DMS53 treated with DMSO at 0.1 percent for 48 hours (cell line): ENCODE measurements around the gene GPR162.
A peak's percentile ranks its signal among the peaks of the same experiment; 100 is the strongest.

Experiments used
- DNase-seq: peaks from one replicate; lab custom pipeline; 2025; ENCODE audit not compliant: unreplicated experiment; lab: John Stamatoyannopoulos, UW

Gene GPR162

GRCh38 chr12:6820166-6820565 is 1.5 kb upstream of the GPR162 start:
- no peak for DNase-seq

DNA sequence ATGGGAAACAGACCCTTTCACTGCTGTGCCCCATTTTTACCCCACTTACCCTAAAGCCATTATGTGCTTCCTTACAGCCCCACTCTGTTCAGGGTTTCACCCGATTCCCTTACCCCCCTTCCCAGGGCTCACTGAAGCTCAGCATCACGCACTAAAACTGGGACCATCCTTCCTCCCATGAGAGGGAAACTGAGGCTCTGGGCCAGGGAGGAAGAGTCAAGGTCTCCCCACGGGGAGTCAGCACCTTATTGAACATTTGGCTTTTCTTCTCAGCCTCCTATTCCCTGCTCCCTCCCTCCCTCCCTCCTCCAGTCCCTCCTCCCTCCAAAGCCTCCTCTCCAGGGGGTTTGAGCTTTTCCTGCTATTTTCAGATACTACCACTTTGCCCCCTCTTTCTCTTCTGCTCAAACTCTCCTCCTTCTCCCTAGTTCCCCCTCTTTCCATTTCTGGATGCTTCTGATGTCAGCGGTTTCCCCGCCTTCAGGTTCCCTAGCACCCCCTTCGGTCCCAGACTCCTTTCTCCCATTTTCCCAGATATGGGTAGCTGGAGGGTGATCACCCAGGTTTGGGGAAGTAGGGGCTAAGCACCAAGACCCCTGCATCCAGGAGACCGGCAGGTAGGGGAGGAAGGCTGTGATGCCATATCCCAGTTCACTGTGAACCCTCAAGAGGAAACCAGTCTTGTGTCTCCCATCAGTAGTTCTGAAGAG is 960 bp downstream of the GPR162 start:
- no peak for DNase-seq

DNA sequence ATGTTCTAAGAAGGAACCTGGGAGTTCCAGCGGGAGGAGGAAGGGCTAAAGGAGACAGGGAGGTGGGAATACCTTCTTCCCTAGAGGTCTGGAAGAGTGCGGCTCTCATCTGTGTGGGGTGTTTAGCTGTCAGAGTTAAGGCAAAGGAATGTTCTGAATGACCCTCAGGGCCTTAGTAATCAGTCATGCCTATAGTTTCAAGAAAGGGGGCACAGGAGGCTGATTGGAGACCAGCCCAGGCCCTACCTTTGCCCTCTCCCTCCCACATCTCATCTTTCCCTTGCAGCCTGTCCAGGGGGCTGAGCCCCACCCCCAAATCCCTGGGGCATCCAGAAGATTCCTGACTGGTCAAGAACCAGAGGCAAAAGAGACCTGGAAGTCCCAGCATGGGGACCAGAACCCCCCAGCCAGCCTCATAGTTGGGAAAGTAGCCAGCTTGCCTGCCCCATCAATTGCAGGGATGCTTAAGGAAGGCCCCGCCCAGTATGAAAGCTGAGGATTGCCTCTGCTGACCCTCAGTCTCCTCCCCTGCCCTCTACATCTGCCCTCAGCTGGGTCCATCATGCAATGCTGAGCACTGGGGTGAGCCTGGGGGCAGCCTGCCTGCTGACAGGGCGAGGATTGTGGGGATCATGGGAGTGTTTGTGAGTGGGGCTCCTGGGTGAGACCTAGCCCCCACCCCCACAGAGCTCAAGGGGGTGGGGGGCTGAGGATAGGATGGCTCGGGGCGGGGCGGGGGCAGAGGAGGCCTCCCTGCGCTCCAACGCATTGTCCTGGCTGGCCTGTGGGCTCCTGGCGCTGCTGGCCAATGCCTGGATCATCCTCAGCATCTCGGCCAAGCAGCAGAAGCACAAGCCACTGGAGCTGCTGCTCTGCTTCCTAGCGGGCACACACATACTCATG is 1.8 kb downstream of the GPR162 start:
- DNase-seq: no peak

DNA sequence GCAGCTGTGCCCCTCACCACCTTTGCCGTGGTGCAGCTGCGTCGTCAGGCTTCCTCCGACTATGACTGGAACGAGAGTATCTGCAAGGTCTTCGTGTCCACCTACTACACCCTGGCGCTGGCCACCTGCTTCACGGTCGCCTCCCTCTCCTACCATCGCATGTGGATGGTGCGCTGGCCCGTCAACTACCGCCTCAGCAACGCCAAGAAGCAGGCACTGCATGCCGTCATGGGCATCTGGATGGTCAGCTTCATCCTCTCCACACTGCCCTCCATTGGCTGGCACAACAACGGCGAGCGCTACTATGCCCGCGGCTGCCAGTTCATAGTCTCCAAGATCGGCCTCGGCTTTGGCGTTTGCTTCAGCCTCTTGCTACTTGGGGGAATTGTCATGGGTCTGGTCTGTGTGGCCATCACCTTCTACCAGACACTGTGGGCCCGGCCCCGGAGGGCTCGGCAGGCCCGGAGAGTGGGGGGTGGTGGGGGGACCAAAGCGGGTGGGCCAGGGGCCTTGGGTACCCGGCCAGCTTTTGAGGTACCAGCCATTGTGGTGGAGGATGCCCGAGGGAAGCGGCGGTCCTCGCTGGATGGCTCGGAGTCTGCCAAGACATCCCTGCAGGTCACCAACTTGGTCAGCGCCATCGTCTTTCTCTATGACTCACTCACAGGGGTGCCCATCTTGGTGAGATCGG is 2.6 kb downstream of the GPR162 start:
- no peak for DNase-seq

DNA sequence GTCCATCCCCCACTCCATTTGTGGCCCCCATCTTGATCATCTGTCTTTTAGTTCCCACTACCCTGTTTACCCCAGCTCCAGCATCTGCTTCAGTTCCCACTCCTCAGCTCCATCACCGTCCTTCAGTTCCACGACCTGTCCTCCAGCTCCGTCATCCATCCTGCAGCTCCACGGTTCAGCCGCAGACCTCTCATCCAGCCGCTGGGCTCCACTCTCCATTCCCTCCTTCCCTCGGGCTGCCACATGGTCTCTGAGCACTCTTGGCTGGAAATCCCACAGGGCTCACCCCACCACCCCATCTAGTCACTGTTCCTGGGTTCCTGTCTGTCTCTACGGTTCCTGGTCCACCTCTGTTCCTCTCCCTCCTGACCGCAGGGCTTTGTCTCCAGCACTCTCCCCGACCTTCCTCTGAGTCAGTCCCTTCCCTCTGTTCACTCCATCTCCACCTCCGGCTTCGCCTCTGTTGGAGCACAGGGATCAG is 3.3 kb downstream of the GPR162 start:
- DNase-seq: no peak

GRCh38 chr12:6825398-6826124 is 3.9 kb downstream of the GPR162 start:
- peak; percentile 95 for DNase-seq

DNA sequence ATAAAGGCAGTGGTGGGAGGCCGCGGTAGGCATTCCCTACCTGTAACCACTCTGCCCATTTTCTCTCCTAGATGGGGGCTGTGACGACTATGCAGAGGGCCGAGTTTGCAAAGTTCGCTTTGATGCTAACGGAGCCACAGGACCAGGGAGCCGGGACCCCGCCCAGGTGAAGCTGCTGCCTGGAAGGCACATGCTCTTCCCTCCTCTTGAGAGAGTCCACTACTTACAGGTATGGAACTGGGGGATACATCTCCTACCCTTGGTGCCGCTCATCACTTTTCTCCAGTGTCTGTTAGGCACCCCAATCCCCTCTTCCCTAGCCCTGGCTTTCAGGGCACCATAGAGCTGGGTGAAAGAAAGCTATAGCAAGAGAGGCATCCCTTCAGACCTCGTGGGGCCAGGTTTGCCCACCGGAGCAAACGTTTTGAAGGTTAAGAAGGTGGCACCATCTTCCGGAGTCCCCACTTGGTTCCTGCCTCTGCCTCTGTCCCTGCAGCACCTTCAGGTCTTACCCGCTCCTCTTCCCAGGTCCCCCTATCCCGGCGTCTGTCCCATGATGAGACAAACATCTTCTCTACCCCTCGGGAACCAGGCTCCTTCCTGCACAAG is 4.6 kb downstream of the GPR162 start:
- no peak for DNase-seq

DNA sequence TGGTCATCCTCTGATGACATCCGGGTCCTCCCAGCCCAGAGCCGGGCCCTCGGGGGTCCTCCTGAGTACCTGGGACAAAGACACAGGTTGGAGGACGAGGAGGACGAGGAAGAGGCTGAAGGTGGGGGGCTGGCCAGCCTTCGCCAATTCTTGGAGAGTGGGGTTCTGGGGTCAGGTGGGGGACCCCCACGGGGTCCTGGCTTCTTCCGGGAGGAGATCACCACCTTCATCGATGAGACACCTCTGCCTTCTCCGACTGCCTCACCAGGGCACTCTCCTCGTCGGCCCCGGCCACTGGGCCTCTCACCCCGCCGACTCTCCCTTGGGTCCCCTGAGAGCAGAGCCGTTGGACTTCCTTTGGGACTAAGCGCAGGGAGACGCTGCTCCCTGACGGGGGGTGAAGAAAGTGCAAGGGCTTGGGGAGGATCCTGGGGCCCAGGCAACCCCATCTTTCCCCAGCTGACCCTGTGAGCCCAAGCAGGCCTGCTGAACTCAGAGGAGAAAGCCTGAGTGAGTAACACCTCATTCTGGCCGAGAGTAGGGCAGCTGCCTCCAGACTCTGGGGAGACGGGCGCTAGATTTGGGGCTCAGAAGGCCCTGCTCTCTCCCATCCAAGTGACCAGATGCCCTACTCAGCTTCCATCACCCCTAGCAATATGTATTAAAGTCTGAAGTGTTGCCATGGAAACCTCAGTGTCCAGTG is 5.3 kb downstream of the GPR162 start:
- no peak for DNase-seq

GRCh38 chr12:6827437-6827911 is 5.9 kb downstream of the GPR162 start:
- DNase-seq: peak; percentile 78

GRCh38 chr12:6827982-6828780 is 6.6 kb downstream of the GPR162 start, which contains the start of gene P3H3:
Gene P3H3 (plus strand): TSS chr12:6828407. CDS start chr12:6828441, 34 bp downstream.
- peak; percentile 60 for DNase-seq

- DNase-seq: no peak
These were observed 7.3 kb downstream of the GPR162 start for GRCh38 chr12:6828781-6829535.

DNA sequence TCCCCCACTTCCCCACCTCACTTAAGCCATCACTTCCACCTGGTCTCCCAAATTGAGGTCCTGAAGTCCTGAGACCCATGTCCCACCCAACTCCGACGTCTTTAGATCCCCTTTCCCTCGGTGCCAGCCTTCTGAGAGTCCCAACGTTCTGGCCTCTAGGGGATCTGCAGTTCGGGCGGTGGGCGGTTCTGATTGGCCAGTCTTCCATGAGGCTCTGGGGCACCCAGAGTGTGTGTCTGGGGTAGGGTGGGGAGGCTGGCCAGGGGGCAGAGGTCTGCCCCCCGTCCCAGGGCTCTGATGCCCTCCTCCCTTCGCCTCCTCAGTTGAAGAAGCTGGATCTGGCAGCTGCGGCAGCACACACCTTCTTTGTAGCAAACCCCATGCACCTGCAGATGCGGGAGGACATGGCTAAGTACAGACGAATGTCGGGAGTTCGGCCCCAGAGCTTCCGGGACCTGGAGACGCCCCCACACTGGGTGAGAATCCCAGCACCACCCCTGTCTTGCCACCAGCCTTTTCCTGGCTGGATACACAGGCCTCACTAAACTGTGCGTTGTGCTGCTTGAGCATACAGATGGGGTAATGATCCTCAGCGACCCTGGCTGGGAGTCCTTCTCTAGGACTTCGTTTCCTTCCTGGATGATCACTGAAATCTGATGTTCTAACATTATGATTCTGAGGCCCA is 8.1 kb downstream of the GPR162 start:
- DNase-seq: no peak

DNA sequence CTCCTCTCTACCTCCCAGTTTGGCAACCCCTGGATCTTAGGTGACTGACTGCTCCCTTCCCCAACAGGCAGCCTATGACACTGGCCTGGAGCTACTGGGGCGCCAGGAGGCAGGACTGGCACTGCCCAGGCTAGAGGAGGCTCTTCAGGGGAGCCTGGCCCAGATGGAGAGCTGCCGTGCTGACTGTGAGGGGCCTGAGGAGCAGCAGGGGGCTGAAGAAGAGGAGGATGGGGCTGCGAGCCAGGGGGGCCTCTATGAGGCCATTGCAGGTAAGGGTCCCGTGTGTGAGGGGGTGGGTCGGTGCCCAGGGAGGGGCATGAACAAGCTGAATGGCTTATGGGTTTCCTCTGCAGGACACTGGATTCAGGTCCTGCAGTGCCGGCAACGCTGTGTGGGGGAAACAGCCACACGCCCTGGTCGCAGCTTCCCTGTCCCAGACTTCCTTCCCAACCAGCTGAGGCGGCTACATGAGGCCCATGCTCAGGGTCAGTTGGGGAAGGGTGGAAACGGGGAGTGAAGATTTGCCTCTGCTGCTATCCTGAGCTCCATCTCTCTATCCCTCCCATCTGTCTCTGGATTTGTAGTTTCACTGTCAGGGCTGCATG is 8.8 kb downstream of the GPR162 start:
- DNase-seq: no peak

- DNase-seq: no peak
These were observed 9.4 kb downstream of the GPR162 start for GRCh38 chr12:6830999-6831398.

- DNase-seq: no peak
These were observed 9.9 kb downstream of the GPR162 start for GRCh38 chr12:6831450-6831995.

DNA sequence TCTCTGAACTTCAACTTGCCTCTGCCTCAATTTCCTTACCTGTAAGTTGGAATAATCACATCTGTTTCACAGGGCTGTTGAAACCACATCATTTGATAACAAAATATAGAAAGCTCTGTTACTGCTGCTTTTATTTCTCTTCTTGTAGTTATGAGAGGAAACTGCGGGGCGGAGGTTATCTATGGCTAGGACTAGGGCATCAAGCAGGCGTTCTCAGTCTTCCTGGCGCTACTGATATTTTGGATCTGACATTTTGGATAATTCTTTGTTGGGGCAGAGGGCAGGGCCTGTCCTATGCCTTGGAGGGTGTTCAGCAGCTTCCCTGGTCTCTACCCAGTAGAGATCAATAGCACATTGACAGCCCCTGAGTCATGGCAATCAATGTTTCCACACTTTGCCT is 10.5 kb downstream of the GPR162 start:
- no peak for DNase-seq
